ENCODE results near the gene RIC8A. TPM values are rescaled to one million over a fixed set of nuclear protein-coding genes. Genes with fewer than 3 reads are reported as not detected.
A peak's percentile ranks its signal among the peaks of the same experiment; 100 is the strongest.

Gene RIC8A
- polyA plus RNA-seq (2011; rRNA removed), result 82.0 and 119 TPM in 2 replicates
- 114 and 132 TPM in 2 replicates for polyA plus RNA-seq (2012; cell fraction: cytosol; rRNA removed)
- 220 TPM in 2 replicates for polyA plus RNA-seq (2012; cell fraction: nucleus; rRNA removed)
- 101 to 111 TPM (median 108 TPM) in 3 replicates for polyA plus RNA-seq (2017; fragmentation: RNase III; extraction: RNeasy Plus Mini Kit Qiagen cat#74134 plus additional on column Dnase treatment)
- polyA minus RNA-seq (2011; rRNA and poly(A)+ RNA removed), result 195 and 239 TPM in 2 replicates

DNA sequence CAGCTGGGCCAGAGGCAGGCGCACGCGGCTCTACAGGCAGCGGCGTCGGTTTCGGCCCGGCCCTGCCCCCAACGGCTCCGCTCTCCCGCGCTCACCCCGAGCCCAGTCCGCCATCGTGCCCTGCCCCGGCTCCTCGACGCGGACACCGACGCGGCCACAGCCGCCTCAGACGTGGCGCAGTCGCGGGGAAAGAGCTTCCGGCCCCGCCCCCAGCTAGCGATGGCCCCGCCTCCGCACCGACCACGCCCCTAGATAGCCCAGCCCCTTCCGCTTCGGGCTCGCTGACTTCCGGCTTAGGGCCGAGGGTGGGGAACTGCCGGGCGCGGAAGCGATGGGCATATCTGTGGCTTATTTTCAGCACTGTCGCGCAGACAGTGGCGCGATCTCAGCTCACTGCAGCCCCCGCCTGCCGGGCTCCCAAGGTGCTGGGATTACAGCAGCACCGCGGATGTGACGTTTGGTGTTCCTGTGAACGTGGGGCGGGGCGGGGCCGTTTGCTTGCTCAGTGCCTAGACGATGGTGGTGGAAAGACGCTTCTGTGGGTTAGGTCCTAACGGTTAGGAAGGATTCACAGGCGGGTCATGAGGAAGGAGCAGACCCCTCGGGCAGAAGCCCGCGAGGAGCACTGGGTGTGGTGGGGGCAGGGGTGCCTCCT lies at the start of gene RIC8A, which contains the start of gene BET1L:
TSS of gene RIC8A (plus strand) at position 501 of the 655 bp plus-strand sequence. CDS start 1,147 bp downstream, outside the sequence.
TSS of gene BET1L (minus strand) at position 192 of the 655 bp plus-strand sequence. CDS start at position 114, 78 bp downstream.
- peak; percentile 72 to 84 for ATAC-seq
- Histone ChIP-seq H3K4me3 (peak within 1 kb of the TSS; percentile 100), H3K27ac (peak within 1 kb of the TSS; percentile 90 to 94), H3K9me3 (no peaks in the 10 kb centered on the region), H3K4me2 (peak within 1 kb of the TSS; percentile 96), H3K4me1 (peaks cover 26% of the 10 kb centered on the region)
- CTCF ChIA-PET, result interaction anchor here (1.0 kb wide), 2 partner anchors 10 to 155 kb away, joined by 3 read pairs; a partner anchor contains a TSS
- FAIRE-seq, result peak; percentile 43
- POLR2A ChIA-PET, result interaction anchor here (0.6 to 1.9 kb wide), 20 partner anchors 9 to 328 kb away, joined by 3 to 21 read pairs (median 4); partner anchors contain the start of genes HRAS, PSMD13, PTDSS2 and RNH1
- TF ChIP-seq, protein P1, sequence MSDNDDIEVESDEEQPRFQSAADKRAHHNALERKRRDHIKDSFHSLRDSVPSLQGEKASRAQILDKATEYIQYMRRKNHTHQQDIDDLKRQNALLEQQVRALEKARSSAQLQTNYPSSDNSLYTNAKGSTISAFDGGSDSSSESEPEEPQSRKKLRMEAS (IDR thresholded peaks at IDR 0.05), result peak; percentile 49
- peak; percentile 78 to 95 for TF ChIP-seq JUN (IDR thresholded peaks at IDR 0.05)
- TF ChIP-seq PHF8 (IDR thresholded peaks at IDR 0.05; ENCODE audit: borderline replicate concordance, low read depth), result peak; percentile 92; the same call in 1 of the 2 replicates
- no peak for TF ChIP-seq ATOH8 (CRISPR knock-in tag; IDR thresholded peaks at IDR 0.05; ENCODE audit: low read depth)
- TF ChIP-seq CEBPB (IDR thresholded peaks at IDR 0.05), result peak in 1 of 2 experiments; percentile 19; a peak in 1 of 4 replicates
- 0 out of 2 replicates have a peak, but pooled peaks have one; percentile 51 for TF ChIP-seq RFX5 (IDR thresholded peaks at IDR 0.05)
- peak; percentile 96 for TF ChIP-seq POLR2A (IDR thresholded peaks at IDR 0.05; ENCODE audit: low read length)
- TF ChIP-seq FOSL2 (IDR thresholded peaks at IDR 0.05), result no peak
- TF ChIP-seq FOSL2 (CRISPR knock-in tag; IDR thresholded peaks at IDR 0.05), result no peak
- TF ChIP-seq RNF2 (IDR thresholded peaks at IDR 0.05; ENCODE audit: borderline replicate concordance, low read depth), result no peak
- TF ChIP-seq E2F6 (IDR thresholded peaks at IDR 0.05; ENCODE audit: borderline replicate concordance, low read depth), result peak; percentile 41
- TF ChIP-seq HOXB13 (CRISPR knock-in tag; IDR thresholded peaks at IDR 0.05; ENCODE audit: low read depth), result no peak
- TF ChIP-seq HDAC2 (IDR thresholded peaks at IDR 0.05), result no peak
- TF ChIP-seq TP53 (CRISPR knock-in tag; IDR thresholded peaks at IDR 0.05), result 0 out of 2 replicates have a peak, but pooled peaks have one; percentile 17
- 0 out of 2 replicates have a peak, but pooled peaks have one; percentile 2 for TF ChIP-seq ZC3H11A (IDR thresholded peaks at IDR 0.05)
- peak; percentile 22; the same call in 1 of the 2 replicates for TF ChIP-seq GATA3 (IDR thresholded peaks at IDR 0.05; ENCODE audit: borderline replicate concordance)
- peak; percentile 11 for TF ChIP-seq MAFK (IDR thresholded peaks at IDR 0.05; ENCODE audit: partially characterized antibody)
- no peak for TF ChIP-seq RAD21 (conservative IDR thresholded peaks at IDR 0.05 in 1 of 2, IDR thresholded peaks at IDR 0.05 in 1 of 2)
- peak; percentile 68; the same call in 1 of the 2 replicates for TF ChIP-seq TFCP2L1 (CRISPR knock-in tag; IDR thresholded peaks at IDR 0.05)
- TF ChIP-seq CBX8 (IDR thresholded peaks at IDR 0.05), result no peak
- peak; percentile 84; the same call in 2 of the 3 replicates for TF ChIP-seq BCL3 (IDR thresholded peaks at IDR 0.05)
- no peak for TF ChIP-seq NPAS2 (CRISPR knock-in tag; IDR thresholded peaks at IDR 0.05; ENCODE audit: borderline replicate concordance)
- TF ChIP-seq, protein P2, sequence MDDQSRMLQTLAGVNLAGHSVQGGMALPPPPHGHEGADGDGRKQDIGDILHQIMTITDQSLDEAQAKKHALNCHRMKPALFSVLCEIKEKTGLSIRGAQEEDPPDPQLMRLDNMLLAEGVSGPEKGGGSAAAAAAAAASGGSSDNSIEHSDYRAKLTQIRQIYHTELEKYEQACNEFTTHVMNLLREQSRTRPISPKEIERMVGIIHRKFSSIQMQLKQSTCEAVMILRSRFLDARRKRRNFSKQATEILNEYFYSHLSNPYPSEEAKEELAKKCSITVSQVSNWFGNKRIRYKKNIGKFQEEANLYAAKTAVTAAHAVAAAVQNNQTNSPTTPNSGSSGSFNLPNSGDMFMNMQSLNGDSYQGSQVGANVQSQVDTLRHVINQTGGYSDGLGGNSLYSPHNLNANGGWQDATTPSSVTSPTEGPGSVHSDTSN (IDR thresholded peaks at IDR 0.05), result peak; percentile 12; the same call in 1 of the 2 replicates
- peak; percentile 96 to 99 for DNase-seq (ENCODE audit: low read depth in 1 of 2, low spot score in 1 of 2)
- 2% methylated on average over 9 of the region's 63 CpGs for WGBS (ENCODE audit: missing lambda C conversion rate)

All from A549 (cell line).